Measurements from ENCODE around the gene ICAM5.

- TF ChIP-seq CTCF (optimal IDR thresholded peaks at IDR 0.05 in 1 of 3, IDR thresholded peaks at IDR 0.05 in 1 of 3, conservative IDR thresholded peaks at IDR 0.05 in 1 of 3; ENCODE audit: extremely low read depth in 1 of 3, insufficient read depth in 2 of 3, low read length in 3 of 3) = no peak
- TF ChIP-seq EZH2 (IDR thresholded peaks at IDR 0.05; ENCODE audit: low read length) = no peak
These were observed 55.0 kb downstream of the ICAM5 start for GRCh38 chr19:10344780-10345179.

All from keratinocyte (primary cell).